CD4-positive, alpha-beta T cell treated with Interferon gamma for 1 hour (primary cell): Measurements from ENCODE around the gene CUL9.
A peak's percentile ranks its signal among the peaks of the same experiment; 100 is the strongest.
"Not testable (repeated sequence)": the region's sequence is repeated elsewhere in the genome, so short reads cannot be mapped to it uniquely, and the experiment has no call there.

Experiments used
- DNase-seq: peaks from one replicate; pipeline ENCODE4 v3.0.0-alpha.2; 2020

Gene CUL9

DNA sequence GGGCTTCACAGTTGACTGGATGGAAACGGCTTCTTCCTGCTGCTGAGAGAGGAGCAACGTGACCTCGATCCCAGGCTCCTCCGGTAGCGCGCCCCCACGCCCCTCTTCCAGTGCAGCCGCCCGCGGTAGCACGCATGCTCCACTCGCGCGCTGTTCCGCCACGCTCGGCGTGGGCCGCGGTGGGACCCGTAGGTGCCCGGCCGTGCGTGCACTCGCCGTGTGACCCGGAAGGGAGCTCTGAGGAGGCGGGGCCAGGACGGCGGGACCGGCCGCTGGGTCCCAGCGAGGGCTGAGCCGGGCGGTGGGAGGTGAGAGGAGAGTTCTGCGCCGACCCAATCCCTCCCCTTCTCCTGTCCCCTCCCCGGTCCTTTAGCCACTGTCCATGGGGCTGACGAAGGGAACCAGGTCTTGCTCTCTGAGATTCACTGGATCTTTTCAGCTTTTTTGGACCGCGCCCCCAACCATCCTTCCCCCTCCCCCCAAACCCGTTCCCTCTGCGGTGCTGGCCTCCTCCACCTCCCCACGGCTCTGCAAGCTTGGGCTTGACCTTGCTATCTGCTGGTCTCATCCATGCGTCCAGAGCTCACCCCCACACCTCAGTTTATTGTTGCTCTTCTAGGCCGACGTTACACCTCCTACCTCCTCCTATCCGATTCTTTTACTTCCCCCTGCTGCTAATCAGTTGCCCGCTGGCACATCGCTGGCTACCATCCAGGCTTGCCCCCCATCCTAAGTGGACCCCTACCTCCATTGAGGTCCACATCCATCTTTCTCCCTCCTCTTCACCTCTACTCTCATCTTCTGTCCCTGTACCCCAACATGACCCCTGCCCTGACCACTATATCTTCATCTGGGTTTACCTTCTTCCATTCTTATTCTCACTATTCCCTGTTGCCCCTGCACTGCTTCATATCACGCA lies at the start of gene CUL9:
Gene CUL9, plus strand, starts transcription at position 255 of the 919 bp plus-strand sequence. CDS start 2,115 bp downstream, outside the sequence.
- DNase-seq, result peak; percentile 78

GRCh38 chr6:43138267-43138666 lies 43.7 kb upstream of the CUL9 start:
- DNase-seq, result no peak

DNA sequence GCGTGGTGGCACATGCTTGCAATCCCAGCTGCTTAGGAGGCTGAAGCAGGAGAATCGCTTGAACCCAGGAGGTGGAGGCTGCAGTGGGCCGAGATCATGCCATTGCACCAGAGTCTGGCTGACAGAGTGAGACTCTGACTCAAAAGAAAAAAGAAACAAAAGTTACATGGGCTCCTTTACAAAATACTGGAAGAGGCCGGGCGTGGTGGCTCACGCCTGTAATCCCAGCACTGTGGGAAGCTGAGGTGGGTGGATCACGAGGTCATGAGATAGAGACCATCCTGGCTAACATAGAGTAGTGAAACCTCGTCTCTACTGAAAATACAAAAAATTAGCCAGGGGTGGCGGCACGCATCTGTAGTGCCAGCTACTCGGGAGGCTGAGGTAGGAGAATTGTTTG lies 42.0 kb upstream of the CUL9 start:
- DNase-seq, result not testable (repeated sequence)

- DNase-seq, result no peak
Measured at GRCh38 chr6:43141644-43142043, 40.4 kb upstream of the CUL9 start.

- DNase-seq, result peak; percentile 29
Measured at GRCh38 chr6:43142101-43142500, 39.9 kb upstream of the CUL9 start.

DNA sequence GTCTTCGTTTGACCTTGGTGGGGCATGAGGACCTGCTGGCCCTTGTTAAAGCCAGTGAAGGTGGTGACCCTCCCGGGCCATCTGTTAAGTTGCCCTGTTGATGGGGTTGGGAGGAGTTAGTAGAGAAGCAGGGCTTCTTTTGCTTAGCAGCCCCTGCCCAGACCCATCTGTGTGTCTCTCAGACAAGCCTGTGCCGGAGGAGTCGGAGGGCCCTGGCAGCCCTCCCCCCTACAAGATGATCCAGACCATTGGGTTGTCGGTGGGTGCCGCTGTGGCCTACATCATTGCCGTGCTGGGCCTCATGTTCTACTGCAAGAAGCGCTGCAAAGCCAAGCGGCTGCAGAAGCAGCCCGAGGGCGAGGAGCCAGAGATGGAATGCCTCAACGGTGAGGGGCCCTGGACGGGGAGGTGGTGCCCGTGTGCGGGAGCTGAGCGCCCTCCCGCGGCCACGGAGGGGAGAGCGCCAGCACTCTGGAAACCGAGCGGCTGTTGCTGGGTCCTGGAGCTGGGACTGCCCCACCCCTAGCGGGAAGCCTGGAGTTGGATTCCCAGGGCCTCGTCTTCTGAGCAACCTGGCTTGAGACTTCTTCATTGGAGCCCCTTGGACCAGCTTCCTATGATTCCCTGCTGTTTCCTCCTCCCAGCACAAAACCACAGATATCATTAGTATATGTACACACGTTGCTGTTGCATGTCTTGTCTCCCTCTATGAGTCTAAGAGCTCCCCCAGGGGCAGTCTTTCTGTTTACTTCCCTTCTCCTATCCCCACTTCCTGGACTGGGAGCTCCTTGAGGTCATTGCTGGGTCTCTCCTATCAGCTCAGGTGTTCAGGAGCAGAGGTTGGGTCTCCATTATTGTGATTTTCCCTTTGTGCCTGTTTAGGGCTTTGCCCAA lies 38.5 kb upstream of the CUL9 start:
- peak; percentile 71 for DNase-seq

- DNase-seq, result no peak
Measured at GRCh38 chr6:43144879-43145278, 37.1 kb upstream of the CUL9 start.

- no peak for DNase-seq
Measured at GRCh38 chr6:43146261-43146660, 35.7 kb upstream of the CUL9 start.

DNA sequence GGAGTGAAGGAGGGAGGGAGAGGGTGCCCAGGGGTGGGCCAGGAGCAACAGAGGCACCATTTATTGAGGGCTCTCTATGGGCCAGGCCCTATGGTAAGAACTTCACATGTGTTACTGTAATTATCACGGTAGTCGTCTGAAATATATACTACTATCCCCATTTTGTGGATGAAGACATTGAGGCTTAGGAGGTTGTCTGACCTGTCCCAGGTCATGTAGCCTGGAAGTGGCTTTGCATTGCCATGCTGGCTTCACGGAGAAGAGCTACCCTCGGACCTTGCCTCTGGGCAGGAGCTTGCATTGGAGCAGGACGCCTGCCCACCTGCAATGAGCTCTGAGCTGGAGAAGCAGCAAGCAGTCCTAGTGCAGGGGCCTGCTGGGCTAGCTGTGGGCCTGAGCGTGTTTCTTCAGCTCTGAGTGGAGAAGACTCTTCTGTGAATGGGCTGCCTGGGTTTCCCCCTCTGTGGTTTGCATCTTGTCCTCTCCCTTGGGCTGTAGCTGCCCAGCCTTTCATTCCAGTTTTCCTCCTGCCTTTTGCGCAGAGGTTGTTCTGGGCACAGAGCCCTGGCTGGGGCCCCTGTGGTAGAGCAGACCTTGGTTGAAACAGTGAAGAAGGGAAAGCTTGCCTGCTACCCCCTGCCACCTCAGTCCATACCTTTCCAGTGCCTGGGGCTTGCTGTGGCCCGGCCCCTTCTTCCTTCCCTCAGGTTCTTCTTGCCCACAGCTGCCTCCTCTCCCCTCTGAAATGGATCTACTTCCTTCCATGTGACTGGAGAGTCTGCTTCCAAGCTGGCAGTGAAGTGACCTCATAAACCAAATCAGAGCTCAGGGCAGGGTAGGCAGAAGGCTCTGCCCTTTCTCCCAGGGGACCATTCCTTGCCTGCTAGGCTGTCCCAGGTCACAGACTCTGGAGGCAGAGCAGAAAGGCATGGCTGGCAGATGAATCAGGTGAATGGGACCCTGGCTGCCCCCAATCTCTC lies 35.0 kb upstream of the CUL9 start:
- DNase-seq, result no peak

DNA sequence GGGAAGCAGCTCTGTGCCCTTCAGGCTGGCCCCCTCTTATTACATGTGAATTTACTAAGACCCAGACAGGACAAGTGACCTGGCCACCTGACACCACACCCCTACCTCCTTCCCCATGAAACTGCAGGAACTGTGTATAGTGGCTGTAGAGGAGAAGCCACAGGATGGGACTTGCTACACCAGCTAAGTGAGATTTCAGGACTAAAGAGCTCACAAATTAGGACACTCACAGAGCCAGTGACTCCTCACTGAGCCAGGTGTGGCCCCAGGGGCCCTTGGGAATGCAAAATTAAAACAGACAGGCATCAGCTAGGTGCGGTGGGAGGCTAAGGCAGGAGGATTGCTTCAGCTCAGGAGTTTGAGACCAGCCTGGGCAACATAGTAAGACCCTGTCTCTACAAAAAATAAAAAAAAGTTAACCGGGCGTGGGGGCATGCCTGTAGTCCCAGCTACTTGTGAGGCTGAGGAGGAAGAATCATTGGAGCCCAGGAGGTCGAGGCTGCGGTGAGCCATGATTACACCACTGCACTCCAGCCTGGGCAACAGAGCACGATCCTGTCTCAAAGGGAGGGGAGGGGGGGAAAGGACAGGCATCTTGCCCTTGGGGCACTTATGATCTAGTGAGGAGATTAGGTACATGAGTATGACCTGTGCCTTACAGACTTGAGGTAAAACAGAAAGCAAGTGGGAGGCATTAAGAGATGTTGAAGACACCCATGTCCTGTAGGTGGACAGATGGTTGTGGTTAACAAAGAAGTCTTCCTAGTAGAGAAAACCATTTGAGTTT lies 34.1 kb upstream of the CUL9 start:
- DNase-seq, result no peak

GRCh38 chr6:43149265-43149664 lies 32.7 kb upstream of the CUL9 start:
- DNase-seq, result no peak

DNA sequence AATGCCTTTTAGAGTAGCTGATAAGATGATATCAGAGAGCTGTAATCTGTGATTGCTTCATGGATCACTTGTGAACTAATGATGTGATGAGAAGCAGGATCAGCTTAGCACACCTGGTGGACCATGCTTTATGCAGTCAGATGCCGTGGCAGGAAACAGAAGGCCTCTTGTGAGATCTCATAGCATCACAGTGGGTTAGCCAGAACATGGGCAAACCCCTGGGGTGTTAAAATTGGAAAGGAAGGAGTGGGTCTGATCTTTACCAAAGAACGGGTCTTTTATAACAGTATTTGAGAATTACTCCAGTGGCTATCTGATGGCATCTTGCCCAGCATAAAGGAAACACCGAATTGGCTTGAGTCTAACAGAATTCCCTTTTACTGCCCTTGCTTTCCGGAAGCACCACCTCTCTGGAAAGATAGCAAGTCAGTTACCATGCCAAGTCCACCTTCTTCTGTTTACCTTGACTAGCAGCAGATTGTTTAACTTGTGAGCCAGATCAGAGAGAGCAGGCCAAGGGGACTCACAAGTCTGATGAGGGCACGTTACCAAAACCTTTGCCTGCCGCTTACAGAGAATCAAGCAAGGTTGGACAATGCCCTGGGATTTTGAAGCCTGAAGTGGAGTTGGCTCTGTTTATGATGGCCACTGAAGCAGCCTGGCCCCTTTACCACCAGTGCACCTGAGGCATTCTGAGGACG lies 31.8 kb upstream of the CUL9 start:
- DNase-seq, result no peak

GRCh38 chr6:43159599-43159998 lies 22.4 kb upstream of the CUL9 start:
- no peak for DNase-seq

DNA sequence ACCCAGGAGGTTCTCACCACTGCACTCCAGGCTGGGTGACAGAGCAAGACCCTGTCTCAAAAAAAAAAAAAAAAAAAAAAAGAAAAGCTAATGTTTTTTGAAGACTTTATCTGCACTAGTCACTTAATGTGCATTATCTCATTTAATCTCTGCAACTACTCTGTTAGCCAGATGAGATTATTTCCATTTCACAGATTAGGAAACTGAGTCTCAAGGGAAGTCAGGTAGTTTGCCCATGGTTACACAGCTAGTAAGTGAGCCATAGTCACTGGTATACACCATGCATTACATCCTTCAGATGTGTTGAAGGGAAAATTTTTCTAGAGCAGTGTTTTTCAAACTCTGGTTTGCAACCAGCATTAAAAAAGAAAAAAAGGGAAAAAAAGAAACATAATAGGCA lies 18.1 kb upstream of the CUL9 start:
- no peak for DNase-seq

DNA sequence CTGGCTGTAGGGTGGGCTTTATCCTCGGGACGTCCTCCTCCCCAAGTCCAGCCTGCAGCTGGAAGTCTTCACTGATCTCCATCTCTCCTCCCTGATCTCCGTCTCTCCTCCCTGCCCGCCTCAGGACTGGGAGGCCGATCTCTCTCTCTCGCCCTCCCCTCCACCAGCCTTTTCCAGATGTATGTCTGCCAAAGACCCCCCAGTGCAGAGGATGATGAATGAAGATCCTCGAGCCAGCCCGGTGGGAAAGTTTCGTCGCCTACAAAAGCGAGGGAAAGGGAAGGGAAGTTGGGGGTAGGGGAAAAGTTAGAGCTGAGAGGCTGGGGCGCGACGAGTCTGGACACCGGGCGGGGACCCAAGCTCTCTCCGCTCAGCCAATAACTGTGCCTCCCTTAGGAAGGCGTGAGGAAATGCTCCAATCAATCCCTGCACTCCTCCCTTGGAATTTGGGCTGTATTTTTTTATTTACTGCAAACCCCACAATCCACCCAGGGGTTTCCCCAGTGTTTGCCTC lies 11.5 kb upstream of the CUL9 start:
- no peak for DNase-seq

DNA sequence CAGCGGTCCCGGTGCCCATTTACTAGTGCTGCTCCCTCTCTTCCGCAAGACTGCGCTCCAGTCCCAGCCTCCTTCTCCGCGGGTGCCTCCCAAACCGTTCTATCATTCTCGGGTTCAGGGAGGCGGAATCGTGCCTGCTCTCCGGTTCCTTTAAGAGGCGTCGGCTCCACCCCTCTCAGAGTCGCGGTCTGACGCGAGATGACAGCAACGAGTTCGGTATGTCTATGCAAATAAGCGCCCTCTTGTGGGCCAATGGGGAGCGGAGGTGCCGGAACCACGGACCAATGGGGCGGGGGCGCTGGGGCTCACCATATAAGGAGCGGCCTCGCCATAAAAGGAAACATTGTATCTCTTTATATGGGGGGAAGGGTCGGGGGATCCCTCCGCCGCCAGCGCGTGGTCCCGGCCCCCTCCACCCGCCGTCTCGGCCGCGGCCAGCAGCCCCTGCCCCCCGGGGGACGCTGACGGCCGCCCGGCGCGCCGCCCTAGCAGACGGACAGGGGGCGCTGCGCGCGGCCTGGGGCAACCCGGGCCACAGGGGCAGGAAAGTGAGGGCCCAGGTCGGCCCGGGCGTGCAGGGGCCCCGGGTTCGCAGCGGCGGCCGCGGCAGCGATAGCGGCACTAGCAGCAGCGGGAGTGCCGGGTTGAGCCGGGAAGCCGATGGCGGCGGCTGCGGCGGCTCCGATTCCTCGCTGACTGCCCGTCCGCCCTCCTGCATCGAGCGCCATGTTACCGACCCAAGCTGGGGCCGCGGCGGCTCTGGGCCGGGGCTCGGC lies 10.9 kb upstream of the CUL9 start, which contains the start of gene SRF:
Gene SRF, plus strand, starts transcription at position 339 of the 776 bp plus-strand sequence. Its CDS starts 388 bp downstream, at position 727.
- DNase-seq, result peak; percentile 98

- no peak for DNase-seq
Measured at GRCh38 chr6:43171707-43172103, 10.3 kb upstream of the CUL9 start.

GRCh38 chr6:43172104-43173007 lies 9.6 kb upstream of the CUL9 start:
- DNase-seq, result peak; percentile 29
